NB4 (cell line): ENCODE measurements around the gene PIGT.
A peak's percentile ranks its signal among the peaks of the same experiment; 100 is the strongest.

ENCODE experiments used
- DNase-seq: peaks from one replicate; pipeline ENCODE4 v3.0.0; 2010; ENCODE audit warnings: low read depth
- H3K4me3 ChIP-seq: one replicate; pipeline ENCODE4 v1.5.1; 2011; ENCODE audit warnings: mild to moderate bottlenecking, low read depth, low read length, moderate library complexity
- CTCF ChIP-seq: IDR thresholded peaks from one replicate; pipeline ENCODE4 v1.5.1; 2012; ENCODE audit warnings: low read depth, low read length
- MAX ChIP-seq: IDR thresholded peaks from 2 replicates; pipeline ENCODE4 v1.6.1; 2011; ENCODE audit warnings: low read depth, low read length
- MYC ChIP-seq: IDR thresholded peaks from 2 replicates; pipeline ENCODE4 v1.6.1; 2011; ENCODE audit warnings: low read depth, low read length
- POLR2A ChIP-seq: IDR thresholded peaks from 2 replicates; pipeline ENCODE4 v1.6.1; 2011; ENCODE audit warnings: mild to moderate bottlenecking; ENCODE audit not compliant: insufficient read length; ENCODE audit errors: extremely low read depth

The PIGT gene

GRCh38 chr20:45370571-45371160, 45.3 kb upstream of the PIGT start:
- no peak for DNase-seq
- TF ChIP-seq MYC: no peak
- no peak for TF ChIP-seq POLR2A
- no peak for TF ChIP-seq CTCF
- TF ChIP-seq MAX: no peak
- H3K4me3 ChIP-seq: no peak overlapping the region

GRCh38 chr20:45372241-45372640, 43.7 kb upstream of the PIGT start:
- H3K4me3 ChIP-seq: no peak overlapping the region
- DNase-seq: no peak
- TF ChIP-seq POLR2A: no peak

GRCh38 chr20:45372646-45373352, 43.1 kb upstream of the PIGT start:
- no peak for DNase-seq
- no peak overlapping the region for H3K4me3 ChIP-seq
- TF ChIP-seq POLR2A (no peak), CTCF (no peak), MAX (no peak), MYC (no peak)

GRCh38 chr20:45373353-45374100, 42.4 kb upstream of the PIGT start:
- peak overlapping the region; percentile 39 for H3K4me3 ChIP-seq
- peak; percentile 86 for DNase-seq
- peak; percentile 91 for TF ChIP-seq CTCF
- TF ChIP-seq MYC: no peak

GRCh38 chr20:45374101-45374467, 41.9 kb upstream of the PIGT start:
- no peak overlapping the region for H3K4me3 ChIP-seq

More at GRCh38 chr20:45374101-45374467, 41.9 kb upstream of the PIGT start:
- no peak for TF ChIP-seq MAX
- no peak for TF ChIP-seq CTCF
- TF ChIP-seq MYC: no peak
- no peak for TF ChIP-seq POLR2A
- no peak for DNase-seq
